HG02763 (cell line): ENCODE data around the gene FAM24A.
"Not testable (repeated sequence)": the region's sequence is repeated elsewhere in the genome, so short reads cannot be mapped to it uniquely, and the experiment has no call there.

ENCODE experiments used
- ATAC-seq: cut with Tn5 transposase; IDR thresholded peaks from one replicate; pipeline ENCODE4 v1.9.1; 2021; ENCODE audit warnings: mild to moderate bottlenecking, moderate library complexity; ENCODE audit not compliant: unreplicated experiment

The FAM24A gene, protein sequence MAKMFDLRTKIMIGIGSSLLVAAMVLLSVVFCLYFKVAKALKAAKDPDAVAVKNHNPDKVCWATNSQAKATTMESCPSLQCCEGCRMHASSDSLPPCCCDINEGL

DNA sequence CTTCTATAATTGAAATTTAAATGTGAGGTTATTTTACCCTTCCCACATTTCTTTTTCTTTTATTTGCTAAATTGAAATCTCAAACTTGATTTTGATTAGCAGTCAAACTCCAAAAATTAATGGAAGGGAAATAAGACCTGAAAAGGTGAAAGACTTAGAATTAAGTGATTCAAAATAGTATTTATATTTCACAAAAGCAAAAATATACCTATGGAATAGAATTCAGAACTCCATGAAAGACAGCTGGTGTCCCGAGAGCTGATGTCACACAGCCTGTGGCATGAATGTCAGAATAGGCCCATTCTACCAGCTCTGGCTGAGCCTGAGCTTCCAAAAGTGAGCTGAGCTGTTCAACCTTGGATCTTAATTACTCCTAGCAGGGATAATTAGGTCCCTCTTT is at the start of gene FAM24A:
FAM24A (plus strand) TSS at position 301 of the 400 bp plus-strand sequence. CDS start 1,025 bp downstream, outside the sequence.
- no peak for ATAC-seq

DNA sequence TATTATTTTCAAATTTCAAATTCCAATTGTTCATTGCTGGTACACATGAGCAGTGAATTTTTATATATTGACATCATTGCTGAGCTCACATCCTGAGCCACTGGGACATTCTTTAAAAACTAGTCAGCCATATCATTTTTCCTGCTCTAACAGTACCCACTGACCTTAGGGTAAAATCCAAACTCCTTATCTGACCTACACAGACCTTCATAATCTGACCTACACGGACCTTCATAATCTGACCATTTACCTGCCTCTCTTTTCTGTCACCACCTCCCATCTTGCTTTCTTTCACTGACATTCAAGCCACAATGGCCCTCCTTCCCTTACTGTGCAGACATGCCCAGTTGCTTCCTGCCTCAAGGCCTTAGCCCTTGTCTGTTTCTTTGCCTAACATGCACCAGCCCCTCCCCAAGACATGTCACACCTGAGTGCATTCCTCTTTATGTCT is 48.7 kb upstream of the FAM24A start:
- no peak for ATAC-seq

DNA sequence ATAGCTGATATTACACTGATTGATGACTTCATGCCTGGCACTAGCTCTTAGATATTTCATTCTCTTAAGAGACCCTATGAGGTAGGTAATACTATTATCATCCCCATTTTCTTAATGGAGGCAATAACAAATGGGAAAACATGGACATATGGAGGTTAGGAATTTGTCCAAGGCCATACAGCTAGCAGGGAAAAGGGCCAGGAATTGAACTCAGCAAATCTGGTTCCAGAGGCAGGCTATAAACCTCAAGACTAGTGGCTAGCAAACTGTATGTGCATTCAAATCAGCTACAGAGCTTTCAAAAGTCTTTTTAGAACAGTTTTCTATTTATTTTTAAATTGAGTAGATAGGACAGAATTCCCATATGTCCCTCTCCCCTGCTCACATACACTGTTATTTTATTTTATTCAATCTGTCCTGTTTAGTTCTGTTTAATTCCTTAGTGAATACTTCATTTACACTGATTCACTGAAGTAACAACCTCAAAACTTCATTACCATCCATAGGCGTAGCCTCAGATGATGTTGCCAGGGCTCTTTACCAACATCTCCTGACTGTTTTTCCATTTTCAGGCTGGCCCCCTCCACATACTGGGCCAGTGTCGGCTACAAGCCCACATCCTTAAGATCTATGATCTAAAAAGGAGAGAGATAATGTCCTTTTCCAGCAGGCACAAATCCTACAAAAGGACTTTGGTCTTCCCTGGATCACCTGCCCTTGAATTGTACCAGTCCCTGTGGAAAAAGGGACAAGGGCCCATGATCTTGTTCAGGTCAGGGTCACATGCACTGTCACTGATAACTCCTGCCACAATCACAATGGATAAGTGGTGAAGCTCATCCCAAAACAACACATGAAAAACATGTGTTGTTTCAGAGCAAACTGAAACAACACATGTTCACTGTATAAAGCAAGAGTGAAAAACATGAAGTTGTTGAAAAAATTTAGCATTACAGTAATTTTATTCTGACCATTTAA is 46.9 kb upstream of the FAM24A start:
- no peak for ATAC-seq

DNA sequence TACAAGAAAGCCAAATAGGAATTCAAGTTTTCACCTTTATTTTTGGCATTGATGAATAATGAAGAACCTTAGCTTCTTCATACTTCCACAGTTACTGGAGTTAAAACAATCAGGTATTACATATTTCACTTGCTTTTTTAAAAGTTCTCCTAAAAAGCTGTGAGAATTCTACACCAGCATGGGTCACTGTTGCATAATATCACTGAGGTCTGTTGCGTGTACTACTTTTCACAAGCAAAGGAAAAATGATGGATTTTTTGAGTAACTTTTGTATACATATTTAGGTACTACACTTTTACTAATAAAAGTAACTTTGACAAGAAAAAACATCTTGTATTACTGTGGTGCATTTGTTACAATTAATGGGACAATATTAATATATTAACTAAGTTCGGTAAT is 46.2 kb upstream of the FAM24A start:
- no peak for ATAC-seq

DNA sequence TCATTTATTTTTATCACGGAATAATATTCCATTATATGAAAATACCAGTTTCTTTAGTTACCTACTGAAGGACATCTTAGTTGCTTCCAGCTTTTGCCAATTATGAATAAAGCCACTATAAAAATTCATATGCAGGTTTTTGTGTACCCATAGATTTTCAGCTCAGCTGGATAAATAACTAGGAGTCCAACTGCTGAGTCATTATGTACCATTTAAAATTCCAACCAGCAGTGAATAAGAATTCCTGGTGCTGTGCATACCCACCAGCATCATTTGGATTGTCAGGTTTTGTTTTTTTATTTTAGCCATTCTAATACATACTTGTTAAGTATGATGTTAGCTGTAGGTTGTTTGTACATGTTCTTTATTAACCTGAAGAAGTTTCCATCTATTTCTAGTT is 45.5 kb upstream of the FAM24A start:
- no peak for ATAC-seq

DNA sequence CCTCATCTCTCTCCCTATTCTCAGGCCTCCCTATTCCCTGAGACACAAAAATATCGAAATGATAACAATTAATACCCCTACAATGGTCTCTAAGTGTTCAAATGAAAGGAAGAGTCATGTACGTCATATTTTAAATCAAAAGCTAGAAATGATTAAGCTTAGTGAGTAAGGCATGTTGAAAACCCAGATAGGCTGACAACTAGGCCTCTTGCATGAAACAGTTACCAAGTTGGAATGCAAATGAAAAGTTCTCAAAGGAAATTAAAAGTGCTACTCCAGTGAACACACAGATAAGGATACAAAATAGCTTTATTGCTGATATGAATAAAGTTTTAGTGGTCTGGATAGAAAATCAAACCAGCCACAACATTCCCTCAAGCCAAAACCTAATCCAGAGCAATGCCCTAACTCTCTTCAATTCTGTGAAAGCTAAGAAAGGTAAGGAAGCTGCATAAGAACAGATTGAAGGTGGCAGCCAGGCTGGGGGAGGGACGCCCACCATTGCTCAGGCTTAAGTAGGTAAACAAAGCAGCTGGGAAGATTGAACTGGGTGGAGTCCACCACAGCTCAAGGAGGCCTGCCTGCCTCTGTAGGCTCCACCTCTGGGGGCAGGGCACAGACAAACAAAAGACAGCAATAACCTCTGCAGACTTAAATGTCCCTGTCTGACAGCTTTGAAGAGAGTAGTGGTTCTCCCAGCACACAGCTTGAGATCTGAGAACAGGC is 43.5 kb upstream of the FAM24A start:
- not testable (repeated sequence) for ATAC-seq

DNA sequence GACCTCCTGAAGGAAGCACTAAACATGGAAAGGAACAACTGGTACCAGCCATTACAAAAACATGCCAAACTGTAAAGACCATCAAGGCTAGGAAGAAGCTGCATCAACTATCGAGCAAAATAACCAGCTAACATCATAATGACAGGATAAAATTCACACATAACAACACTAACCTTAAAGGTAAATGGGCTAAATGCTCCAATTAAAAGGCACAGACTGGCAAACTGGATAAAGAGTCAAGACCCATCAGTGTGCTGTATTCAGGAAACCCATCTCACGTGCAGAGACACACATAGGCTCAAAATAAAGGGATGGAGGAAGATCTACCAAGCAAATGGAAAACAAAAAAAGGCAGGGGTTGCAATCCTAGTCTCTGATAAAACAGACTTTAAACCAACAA is 41.6 kb upstream of the FAM24A start:
- not testable (repeated sequence) for ATAC-seq

DNA sequence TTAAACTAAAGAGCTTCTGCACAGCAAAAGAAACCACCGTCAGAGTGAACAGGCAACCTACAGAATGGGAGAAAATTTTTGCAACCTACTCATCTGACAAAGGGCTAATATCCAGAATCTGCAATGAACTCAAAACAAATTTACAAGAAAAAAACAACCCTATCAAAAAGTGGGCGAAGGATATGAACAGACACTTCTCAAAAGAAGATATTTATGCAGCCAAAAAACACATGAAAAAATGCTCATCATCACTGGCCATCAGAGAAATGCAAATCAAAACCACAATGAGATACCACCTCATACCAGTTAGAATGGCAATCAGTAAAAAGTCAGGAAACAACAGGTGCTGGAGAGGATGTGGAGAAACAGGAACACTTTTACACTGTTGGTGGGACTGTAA is 38.5 kb upstream of the FAM24A start:
- not testable (repeated sequence) for ATAC-seq

DNA sequence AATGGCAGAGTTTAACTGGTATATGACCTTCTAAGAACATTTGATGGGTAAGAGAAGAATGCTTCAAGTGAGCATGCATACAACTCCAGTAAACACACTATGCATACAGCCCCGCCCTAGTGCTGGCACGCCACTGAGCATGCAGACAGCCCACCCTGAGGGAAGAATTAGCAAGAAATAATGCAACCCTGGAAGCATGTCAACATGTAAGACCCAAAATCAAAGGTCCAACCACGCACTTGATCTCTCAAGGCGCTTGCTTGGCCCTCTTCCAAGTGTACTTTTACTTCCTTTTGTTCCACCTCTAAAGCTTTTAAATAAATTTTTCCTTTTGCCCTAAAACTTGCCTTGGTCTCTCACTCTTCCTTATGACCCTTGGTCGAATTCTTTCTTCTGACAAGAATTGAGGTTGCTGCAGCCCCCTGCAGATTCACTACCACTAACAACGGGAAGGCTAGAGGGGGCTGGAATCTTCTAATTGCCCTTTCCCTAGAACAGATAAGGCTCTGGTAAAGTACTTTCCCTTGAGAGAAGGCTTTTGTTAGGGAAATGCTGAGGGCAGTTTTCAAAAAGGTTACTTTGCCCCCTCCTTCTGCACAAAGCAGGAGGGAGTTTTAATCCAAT is 34.5 kb upstream of the FAM24A start:
- ATAC-seq, result no peak

DNA sequence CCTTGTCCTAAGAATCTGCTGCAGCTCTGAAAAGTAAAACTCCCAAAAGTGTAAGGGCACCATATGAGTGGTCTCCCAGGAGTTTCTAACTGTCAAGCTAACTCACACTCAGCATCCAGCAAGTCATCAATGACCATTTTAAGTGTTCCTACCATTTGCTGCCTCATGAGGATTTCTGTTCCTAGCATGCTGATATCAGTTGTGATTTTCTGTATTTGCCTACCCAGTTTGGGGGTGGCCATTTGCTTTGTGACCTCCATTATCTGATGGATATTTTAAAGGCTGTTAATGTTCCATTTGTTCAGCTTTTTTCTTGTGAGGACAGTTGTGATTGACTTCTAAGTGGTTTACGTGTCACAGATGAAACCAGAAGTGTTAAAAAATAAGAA is 33.9 kb upstream of the FAM24A start:
- ATAC-seq, result no peak

DNA sequence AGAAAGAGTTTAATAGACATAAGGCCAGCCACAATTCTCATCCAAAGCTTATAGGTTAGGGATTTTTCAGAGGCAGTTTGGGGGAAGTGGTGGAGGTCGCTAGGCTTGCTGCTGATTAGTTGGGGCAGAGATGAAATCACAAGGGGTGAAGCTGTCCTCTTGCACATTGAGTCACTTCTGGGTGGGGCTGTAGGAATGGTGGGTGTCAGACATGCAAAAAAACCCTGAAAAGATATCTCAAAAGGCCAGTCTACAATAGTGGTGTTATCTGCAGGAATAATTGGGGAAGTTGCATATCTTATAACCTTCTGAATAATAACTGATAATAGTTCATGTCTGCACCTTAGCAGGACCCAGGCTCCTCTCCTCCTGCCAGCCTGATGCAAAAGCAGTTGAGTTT is 33.1 kb upstream of the FAM24A start:
- ATAC-seq, result no peak

DNA sequence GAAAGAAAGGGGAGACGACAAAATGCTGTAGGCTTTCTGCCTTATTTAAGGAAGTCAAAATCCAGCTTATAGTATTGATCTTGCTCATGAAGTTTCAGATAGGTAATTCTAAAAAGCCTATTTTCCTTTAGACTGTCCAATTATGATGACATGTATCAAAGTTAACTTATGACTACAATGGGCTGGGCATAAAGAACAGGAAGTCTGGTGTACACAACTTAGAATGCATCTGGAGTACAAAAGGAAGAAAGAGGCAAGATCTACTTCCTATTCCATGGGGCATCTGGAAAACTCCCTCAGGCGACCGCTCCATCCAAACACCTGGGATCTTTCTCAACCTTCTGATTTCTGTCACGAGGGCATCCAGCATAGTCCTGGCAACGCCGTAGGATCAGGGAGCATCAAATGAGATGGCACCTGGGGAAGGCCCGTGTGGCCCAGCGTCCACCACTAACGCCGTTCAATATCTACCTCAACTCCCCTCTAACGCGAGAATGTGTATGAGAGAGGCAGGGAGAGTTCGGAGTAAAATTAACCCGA is 31.5 kb upstream of the FAM24A start:
- ATAC-seq, result peak; percentile 18

DNA sequence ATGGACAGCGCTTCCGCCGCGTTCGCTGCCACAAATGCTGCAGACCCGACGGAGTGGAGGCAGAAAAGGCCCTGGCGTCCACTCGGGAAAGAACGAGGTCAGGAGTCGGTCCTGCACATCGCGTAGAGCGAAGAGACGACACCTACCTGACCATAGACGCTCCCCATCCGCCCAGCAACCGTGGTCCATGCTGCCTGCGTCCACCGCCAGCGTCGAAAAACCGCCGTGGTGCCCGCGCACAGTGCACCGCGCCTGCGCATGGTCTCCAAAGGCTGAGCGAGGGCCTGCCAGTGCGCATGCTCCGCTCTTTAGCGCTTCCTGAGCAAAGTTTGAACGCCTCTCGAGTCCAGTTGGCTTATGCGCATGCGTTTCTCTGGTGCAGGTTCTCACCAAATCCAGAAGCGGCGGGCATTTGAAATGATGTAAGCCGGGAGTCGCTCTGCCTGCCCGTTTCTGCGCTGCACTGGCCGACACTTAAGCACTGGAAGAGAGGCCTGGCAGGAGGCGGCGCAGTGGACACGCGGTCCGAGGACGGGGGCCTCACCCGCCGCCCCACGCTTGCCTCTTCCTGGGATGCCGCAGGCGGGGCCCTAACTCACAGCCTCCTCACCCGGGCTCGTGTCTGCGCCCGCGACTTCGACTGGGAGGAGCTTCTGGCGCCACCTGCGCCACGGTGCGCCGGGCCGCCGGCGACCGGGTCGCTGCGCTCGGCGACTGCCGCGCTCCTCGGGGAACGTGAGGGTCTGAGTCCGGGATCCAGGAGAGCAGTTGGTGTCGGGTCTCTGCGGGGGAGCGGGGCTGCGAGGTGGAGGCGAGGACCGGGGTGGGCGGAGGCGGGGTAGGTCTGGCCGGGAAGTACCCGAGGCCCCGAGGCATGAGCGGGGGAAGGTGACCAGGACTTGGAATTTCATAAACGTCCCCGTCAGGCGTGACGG is 30.8 kb upstream of the FAM24A start, which contains the start of gene FAM24B:
FAM24B (minus strand) TSS at position 243 of the 935 bp plus-strand sequence. CDS start 29,066 bp downstream, outside the sequence.
- peak; percentile 80 for ATAC-seq

DNA sequence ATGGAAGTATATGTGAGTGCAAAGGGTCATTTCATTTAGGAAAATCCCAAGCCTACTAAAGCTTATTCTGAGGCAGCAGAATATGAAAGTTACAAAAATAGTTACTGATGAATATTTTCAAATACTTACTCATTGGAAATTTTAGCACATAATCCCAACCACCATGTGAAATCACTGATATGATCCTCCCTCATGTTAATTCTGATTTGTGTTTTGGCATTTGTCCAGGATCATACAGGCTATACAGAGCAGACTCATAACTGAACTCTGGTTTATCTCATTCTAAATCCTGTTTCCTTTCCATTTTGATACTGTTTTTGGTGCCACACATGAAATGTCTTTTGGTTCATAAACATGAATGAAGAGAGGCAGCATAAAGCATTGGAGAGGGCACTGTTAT is 27.6 kb upstream of the FAM24A start:
- no peak for ATAC-seq

DNA sequence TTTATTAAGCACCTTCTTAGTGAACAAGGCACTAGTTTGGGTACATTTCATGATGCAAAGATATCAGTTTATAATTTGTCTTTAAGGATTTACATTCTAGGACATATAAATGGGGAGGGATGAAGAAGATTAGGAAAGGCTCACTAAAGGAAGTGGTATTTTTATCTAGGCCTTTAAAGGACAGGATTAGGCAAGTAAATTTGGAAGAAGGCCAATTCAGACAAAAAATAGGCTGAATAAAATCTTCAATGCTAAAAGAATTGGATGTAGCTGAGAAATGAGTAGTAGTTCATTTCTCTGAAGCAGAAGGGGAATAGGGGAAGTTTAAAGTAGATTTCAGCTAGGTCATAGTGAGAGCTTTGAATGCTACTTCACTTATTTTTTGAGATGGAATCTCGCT is 26.2 kb upstream of the FAM24A start:
- no peak for ATAC-seq

DNA sequence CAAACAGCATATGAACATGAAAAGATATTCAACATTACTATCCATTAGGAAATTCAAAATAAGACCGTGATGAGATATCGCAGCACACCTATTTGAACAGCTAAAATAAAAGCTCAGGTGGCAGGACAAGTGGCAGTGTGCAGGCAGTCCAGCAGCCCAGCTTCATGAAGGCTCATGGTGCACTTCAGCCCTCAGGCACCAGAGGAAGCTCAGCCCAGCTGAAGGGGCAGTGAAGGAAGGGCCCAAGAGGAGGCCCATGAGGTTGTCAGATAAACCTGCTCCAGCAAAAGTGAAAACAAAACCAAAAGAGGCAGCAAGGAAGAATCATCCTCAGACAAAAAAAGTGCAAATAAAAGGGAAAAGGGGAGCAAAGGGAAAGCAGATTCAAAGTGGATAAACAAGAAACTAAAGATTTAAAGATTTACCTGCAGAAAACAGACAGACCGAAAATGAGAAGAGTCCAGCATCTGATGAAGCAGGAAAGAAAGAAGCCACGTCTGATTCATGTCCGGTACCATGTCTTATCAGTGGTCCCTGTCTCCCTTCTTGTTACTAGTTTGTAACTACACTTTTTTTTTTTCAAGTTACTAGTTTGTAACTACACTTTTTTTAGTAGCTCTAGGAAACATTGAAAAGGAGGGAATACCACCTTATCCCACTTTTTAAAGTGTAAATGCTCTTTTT is 16.0 kb upstream of the FAM24A start:
- no peak for ATAC-seq

DNA sequence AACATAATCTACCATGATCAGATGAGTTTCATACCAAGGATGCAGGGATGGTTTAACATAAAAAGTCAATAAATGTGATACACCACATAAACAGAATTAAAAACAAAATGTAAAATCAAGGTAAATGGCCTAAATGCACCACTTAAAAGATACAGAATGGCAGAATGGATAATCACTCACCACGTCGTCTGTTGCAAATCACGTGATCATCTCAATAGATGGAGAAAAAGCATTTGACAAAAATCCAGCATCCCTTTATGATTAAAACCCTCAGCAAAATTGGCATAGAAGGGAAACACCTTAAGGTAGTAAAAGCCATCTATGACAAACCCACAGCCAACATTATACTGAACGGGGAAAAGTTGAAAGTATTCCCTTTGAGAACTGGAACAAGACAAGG is 6.5 kb upstream of the FAM24A start:
- not testable (repeated sequence) for ATAC-seq

DNA sequence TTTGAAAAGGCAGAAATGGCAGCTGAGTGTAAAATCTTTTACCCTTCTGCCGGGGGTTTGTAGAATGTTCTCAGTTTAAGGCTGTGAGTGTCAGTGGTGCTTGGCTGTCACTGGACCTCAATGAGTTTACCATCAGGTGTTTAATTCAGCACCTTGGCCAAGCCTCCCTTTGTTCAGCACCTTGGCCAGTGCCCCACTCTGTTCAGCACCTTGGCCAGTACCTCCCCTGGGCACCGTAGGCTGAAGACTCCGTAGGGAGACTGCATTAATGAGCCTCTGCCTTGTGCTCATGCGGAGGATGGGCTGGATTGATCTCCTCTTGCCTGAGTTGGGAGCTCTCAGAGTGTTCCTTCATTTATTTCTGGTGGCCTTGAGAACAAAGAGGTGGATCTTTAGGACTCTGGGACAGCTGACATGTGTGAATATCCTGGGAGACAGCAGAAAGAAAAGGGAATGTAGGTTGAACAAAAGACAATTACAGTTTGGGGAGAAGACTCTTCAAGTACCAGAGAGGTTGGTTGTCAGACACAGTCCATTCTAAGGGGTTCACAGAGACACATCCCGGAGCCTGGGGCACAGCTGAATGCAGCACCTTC is 1.6 kb downstream of the FAM24A start:
- no peak for ATAC-seq

DNA sequence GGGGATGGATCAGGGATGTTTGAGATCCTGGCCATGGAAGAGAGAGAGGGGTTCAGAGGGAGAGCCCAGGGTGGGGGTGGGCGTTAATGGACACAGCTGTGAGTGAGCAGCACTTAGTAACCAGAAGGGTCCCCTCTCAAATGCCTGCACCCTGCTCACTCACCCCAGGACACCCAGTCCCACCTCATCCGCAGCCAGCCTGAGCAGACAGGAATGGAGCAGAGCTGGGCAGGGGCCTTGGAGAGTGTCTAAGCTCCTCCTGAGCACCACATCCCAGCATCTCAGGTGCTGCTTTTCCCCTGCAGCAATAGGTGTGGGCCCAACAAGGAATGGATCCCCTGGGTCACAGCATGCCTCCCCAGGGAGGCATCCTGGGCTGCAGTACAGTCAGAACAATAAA is 5.3 kb downstream of the FAM24A start:
- no peak for ATAC-seq
